ENCODE data around the gene DHPS. TPM values are rescaled to one million over a fixed set of nuclear protein-coding genes. Genes with fewer than 3 reads are reported as not detected.

Gene DHPS
- total and polyA plus RNA-seq, 2 of the 13 experiments (the other 11 are each of a cell fraction or from before 2014, with no cell fraction given) = 43.3 to 84.3 TPM

- TF ChIP-seq, protein P1, sequence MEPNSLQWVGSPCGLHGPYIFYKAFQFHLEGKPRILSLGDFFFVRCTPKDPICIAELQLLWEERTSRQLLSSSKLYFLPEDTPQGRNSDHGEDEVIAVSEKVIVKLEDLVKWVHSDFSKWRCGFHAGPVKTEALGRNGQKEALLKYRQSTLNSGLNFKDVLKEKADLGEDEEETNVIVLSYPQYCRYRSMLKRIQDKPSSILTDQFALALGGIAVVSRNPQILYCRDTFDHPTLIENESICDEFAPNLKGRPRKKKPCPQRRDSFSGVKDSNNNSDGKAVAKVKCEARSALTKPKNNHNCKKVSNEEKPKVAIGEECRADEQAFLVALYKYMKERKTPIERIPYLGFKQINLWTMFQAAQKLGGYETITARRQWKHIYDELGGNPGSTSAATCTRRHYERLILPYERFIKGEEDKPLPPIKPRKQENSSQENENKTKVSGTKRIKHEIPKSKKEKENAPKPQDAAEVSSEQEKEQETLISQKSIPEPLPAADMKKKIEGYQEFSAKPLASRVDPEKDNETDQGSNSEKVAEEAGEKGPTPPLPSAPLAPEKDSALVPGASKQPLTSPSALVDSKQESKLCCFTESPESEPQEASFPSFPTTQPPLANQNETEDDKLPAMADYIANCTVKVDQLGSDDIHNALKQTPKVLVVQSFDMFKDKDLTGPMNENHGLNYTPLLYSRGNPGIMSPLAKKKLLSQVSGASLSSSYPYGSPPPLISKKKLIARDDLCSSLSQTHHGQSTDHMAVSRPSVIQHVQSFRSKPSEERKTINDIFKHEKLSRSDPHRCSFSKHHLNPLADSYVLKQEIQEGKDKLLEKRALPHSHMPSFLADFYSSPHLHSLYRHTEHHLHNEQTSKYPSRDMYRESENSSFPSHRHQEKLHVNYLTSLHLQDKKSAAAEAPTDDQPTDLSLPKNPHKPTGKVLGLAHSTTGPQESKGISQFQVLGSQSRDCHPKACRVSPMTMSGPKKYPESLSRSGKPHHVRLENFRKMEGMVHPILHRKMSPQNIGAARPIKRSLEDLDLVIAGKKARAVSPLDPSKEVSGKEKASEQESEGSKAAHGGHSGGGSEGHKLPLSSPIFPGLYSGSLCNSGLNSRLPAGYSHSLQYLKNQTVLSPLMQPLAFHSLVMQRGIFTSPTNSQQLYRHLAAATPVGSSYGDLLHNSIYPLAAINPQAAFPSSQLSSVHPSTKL (CRISPR knock-in tag; IDR thresholded peaks at IDR 0.05) = peak; percentile 56
- TF ChIP-seq, protein P2, sequence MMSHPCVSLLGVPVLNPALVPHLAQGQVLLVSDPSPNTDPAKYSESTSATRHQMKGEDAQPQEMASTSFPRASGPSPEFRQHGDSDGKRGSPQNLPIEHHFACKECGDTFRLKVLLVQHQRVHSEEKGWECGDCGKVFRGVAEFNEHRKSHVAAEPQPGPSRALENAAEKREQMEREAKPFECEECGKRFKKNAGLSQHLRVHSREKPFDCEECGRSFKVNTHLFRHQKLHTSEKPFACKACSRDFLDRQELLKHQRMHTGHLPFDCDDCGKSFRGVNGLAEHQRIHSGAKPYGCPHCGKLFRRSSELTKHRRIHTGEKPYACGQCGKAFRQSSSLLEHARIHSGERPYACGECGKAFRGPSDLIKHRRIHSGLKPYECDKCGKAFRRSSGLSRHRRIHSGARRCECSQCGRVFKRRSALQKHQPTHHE (CRISPR knock-in tag; IDR thresholded peaks at IDR 0.05; ENCODE audit: borderline replicate concordance) = peak; percentile 75; the same call in 1 of the 2 replicates
- TF ChIP-seq ZNF772 (CRISPR knock-in tag; IDR thresholded peaks at IDR 0.05) (peak; percentile 43; the same call in 1 of the 2 replicates), ZNF343 (CRISPR knock-in tag; IDR thresholded peaks at IDR 0.05) (no peak), ZNF883 (CRISPR knock-in tag; IDR thresholded peaks at IDR 0.05; ENCODE audit: not compliant biosample characterization) (peak; percentile 81), ZNF614 (CRISPR knock-in tag; IDR thresholded peaks at IDR 0.05; ENCODE audit: borderline replicate concordance) (0 out of 2 replicates have a peak, but pooled peaks have one; percentile 54), ZBTB7A (CRISPR knock-in tag; IDR thresholded peaks at IDR 0.05) (0 out of 2 replicates have a peak, but pooled peaks have one; percentile 14), NFKBIZ (CRISPR knock-in tag; IDR thresholded peaks at IDR 0.05) (0 out of 2 replicates have a peak, but pooled peaks have one; percentile 25), HHEX (CRISPR knock-in tag; IDR thresholded peaks at IDR 0.05) (no peak), ZNF331 (CRISPR knock-in tag; IDR thresholded peaks at IDR 0.05) (peak; percentile 80), TP53 (CRISPR knock-in tag; conservative IDR thresholded peaks at IDR 0.05) (no peak), GATA4 (IDR thresholded peaks at IDR 0.05; ENCODE audit: borderline replicate concordance, low read depth) (no peak), RFX3 (CRISPR knock-in tag; IDR thresholded peaks at IDR 0.05) (peak; percentile 96), STAG1 (CRISPR knock-in tag; IDR thresholded peaks at IDR 0.05) (no peak), FOXK1 (CRISPR knock-in tag; IDR thresholded peaks at IDR 0.05; ENCODE audit: borderline replicate concordance, low read depth) (peak; percentile 94), MAFF (IDR thresholded peaks at IDR 0.05; ENCODE audit: low read depth, low read length) (no peak), GTF2F1 (IDR thresholded peaks at IDR 0.05; ENCODE audit: low read length) (no peak), KLF16 (CRISPR knock-in tag; IDR thresholded peaks at IDR 0.05) (peak in 1 of 2 experiments; percentile 80; a peak in 1 of 4 replicates), THAP11 (CRISPR knock-in tag; IDR thresholded peaks at IDR 0.05) (peak; percentile 95)
- TF ChIP-seq, protein P3, sequence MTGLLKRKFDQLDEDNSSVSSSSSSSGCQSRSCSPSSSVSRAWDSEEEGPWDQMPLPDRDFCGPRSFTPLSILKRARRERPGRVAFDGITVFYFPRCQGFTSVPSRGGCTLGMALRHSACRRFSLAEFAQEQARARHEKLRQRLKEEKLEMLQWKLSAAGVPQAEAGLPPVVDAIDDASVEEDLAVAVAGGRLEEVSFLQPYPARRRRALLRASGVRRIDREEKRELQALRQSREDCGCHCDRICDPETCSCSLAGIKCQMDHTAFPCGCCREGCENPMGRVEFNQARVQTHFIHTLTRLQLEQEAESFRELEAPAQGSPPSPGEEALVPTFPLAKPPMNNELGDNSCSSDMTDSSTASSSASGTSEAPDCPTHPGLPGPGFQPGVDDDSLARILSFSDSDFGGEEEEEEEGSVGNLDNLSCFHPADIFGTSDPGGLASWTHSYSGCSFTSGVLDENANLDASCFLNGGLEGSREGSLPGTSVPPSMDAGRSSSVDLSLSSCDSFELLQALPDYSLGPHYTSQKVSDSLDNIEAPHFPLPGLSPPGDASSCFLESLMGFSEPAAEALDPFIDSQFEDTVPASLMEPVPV (CRISPR knock-in tag; IDR thresholded peaks at IDR 0.05) = peak; percentile 78
- TF ChIP-seq, protein P4, sequence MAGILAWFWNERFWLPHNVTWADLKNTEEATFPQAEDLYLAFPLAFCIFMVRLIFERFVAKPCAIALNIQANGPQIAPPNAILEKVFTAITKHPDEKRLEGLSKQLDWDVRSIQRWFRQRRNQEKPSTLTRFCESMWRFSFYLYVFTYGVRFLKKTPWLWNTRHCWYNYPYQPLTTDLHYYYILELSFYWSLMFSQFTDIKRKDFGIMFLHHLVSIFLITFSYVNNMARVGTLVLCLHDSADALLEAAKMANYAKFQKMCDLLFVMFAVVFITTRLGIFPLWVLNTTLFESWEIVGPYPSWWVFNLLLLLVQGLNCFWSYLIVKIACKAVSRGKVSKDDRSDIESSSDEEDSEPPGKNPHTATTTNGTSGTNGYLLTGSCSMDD (CRISPR knock-in tag; IDR thresholded peaks at IDR 0.05) = no peak
Observed at GRCh38 chr19:12696366-12697335, 15.0 kb upstream of the DHPS start, which contains the start of gene FBXW9 (continued).
